Eye (tissue), 1 donor: Measurements from ENCODE around the gene RPL12.

Experiments
- DNase-seq: peaks from one replicate; pipeline ENCODE4 v3.0.0-alpha.2; 2015

RPL12 gene

DNA sequence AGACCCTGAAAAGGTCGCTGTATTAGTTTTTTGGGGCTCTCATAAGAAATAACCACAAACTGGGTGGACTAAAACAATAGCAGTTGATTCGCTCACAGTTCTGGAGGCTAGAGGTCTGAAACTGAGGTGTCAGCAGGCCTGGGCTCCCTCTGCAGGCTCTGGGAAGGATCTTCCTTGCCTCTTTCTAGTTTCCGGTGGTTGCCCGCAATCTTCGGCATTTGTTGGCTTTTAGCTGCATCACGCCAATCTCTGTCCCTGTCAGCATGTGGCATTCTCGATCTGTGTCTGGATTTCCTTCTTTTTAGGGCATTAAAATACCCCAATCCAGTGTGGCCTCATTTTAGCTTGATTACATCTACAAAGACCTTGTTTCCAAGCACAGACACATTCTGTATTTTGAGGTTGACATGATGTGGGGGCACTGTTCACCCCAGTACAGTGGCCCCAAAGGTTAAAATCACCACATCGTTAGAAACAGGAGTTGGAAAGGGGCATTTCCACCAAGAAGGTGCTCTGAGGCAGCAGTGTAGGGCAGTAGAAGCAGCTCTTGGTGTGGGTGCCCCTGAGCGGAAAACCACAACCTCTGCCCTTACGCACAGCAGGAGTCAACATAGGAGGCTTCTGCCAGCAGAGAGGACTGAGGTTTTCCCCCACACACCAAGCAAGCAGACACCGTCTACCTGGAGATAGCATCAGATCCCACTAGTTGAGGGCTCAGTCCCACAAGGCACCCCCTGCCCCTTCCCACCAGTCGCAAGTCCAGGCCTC, 13.5 kb downstream of the RPL12 start:
- DNase-seq = no peak

DNA sequence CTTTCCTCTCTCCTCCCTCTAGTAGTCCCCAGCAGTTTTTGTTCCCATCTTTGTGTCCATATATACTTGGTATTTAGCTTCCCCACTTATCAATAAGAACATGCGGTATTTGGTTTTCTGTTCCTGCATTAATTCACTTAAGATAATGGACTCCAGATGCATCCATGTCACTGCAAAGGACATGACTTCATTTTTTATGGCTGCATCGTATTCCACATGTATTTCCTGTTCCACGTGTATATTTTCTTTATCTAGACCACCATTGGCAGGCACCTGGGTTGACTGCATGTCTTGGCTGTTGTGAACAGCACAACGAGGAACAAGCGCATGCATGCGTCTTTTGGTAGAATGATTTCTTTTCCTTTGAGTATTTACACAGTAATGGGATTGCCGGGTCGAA, 20.8 kb downstream of the RPL12 start:
- no peak for DNase-seq

DNA sequence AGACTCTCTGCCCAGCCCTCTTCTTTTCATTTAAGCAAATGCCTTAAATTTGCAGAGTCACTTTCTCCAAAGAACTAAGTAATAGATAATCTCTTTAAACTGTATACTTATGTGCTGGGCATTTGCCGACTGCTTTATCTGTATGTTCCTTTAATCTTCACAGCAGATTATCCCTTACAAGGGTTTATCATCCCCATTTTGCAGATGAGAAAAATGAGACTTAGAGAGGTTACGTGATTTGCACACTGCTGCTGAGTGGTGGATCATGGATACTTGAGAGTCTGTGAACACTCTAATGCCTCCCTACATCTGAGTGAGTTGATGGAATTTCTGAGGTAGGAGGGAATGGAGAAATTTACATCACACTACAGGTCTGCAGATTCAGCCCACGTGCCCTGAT, 22.9 kb downstream of the RPL12 start:
- no peak for DNase-seq

DNA sequence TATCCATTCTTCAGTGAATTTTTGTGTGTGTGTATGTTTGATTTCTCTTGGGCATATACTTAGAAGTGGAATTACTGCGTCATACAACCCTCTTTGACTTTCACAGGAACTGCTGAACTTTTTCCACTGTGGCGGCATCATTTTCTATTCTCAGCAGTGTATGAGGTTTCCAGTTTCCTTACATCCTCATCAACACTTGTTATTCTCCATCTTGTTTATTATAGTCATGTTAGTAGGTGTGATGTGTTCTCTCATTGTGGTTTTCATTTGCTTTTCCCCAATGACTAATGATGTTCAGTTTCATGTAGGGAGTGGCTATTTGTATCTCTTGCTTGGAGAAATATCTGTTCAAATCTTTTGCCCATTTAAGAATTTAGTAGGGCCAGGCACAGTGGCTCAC, 24.4 kb downstream of the RPL12 start:
- no peak for DNase-seq

DNA sequence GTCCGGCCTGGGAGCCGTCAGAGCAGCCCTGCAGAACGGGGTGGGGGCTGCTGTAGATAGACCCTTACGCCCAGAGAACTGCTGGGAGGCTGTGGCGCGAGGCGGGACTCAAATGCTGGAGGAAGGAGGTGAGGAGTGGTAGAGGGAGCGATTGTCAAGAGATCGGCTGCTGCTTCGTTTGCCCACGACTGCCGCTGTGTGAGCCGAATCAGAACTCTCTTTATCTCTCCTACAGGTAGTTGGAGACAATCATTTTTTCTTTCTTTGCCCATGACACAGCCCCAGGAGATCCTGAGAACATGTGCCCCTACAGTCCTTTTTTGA, 26.6 kb downstream of the RPL12 start:
- no peak for DNase-seq

DNA sequence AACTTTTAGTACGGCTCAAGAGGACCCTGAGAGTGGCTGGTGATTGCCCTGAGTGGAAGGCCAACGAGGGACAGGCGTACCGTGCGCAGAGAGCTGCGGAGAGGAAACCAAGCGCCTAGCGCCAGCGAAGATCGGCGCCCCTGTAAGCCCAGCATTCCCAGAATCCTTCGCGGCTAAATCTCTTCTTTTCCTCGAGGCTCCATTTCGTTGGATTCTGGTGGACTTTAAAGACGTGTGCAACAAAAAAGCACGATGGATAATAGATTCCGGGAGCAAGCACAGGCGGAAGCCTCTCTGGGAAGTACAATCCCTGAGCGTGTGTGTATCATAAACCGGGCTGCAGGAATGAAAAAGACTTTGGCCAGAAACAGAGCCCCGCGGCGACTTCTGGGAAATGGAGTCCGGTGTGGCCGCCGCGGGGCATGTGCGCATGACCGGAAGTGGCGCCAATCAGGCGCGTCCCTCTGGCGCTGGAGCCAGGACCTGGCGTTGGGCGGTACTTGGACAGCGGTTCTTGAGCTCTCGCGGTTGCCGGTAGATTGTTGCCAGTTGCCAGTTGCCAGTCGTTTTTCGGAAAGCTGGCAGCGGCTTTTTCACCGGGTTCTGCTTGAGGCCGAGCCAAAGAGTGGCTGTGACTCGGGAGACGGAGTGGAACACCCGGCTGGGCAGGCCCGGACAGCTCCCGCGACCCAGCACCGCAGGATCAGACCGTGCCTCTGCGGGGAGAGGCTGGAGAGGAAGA, 27.1 kb downstream of the RPL12 start, which contains the start of gene ZNF79:
TSS of gene ZNF79 (plus strand) at position 449 of the 742 bp plus-strand sequence. CDS start 406 bp downstream, outside the sequence.
- DNase-seq = peak; percentile 98

DNA sequence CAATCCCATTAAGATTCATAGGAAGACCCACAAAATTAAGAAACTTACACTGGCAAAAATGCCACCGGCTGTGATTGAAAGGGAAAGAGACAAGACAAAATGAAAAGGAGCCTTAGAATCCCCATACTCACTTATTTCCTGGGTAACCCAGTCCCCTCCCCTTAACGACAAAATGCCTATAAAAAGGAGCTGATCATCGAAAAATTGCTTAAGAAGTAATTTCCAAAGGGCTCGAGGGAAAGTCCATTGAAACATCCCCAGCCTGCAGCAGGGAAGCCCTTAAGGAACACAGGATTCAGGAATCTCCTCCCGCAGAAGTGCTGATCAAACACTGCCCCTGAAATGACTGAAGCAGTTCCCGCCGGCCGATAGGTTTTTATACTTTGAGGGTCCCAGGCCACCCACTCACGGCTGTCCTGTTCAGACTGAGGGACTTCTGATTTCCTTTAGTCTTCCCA, 27.7 kb downstream of the RPL12 start:
- DNase-seq = no peak

DNA sequence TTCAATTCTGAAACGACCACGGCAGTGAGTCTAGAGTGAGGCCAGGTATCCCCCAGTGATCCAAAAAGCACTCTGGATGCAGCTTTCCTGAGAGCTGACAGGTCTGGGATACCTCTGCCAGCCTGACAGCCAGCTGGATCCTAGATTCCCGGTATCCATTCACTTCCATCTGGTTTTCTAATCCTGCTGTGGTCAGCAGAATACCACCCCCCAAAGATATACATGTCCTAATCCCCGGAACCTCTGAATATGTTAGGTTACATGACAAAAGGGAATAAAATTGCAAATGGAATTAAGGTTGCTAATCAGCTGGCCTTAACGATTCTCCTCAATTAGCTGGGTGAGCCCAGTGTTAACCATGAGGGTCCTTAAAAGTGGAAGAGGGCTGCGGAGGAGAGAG, 28.4 kb downstream of the RPL12 start:
- no peak for DNase-seq

DNA sequence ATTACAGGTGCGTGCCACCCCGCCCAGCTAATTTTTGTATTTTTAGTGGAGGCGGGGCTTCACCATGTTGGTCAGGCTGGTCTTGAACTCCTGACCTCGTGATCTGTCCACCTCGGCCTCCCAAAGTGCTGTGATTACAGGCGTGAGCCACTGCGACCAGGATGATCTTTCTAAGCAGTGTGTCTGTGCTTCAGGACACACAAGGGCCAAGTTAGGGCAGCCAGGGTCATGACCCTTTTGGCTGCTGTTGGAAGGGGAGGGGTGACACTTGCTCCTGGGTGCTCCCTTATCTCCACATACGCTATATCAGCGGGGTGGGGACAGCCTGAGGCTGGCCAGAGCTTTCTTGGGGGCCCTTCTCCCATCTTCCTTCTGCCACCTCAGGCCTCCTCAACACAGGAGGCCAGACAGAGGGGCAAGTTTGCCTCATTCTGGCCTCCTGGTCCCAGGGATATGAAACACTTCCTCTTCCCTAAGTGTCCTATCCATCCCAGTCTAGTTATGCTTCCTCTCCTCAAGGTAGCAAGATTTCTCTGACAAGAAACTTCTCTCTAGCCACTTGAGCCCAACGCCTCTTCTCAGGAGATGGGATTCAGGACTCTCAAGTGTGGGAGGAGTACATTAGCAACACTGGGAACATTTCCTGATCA, 28.9 kb downstream of the RPL12 start:
- DNase-seq = no peak

DNA sequence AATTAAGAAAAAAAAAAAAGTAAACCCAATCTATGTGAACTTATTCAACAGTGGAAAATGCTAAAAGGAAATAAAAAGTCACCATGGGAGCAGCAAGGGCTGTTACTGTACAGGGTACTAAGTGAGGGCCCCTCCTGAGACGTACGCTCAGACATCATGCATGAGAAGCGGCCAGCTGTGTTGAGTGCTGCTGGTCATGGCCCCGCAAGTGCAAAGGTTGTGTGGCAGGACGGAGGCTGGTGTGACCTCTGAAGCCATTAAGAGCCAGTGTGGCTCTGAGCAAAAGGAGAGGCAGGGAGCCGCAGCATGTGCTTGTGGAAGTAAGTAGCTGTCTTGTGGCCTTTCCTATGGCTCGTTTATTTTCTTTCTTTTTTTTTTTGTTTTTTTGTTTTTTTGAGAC, 30.1 kb downstream of the RPL12 start:
- DNase-seq = no peak

DNA sequence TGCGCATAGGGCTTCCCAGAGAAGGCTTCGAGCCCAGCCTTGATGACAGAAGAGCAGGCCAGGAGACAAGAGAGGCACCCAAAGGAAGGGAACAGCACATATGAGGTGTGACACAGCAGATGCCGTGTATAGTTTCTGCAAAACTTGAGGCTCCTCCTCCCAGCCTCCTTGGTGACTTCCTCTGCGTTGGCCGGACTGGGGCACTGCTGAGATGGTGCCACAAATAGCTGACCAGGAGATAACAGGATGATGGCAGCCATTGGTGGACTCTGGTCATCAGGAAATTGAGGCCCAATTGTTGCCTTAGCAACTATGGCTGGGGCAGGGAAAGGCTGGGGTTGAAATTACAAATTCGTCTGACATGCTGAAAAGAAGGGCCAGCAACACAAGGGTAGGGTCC, 31.9 kb downstream of the RPL12 start:
- DNase-seq = no peak

DNA sequence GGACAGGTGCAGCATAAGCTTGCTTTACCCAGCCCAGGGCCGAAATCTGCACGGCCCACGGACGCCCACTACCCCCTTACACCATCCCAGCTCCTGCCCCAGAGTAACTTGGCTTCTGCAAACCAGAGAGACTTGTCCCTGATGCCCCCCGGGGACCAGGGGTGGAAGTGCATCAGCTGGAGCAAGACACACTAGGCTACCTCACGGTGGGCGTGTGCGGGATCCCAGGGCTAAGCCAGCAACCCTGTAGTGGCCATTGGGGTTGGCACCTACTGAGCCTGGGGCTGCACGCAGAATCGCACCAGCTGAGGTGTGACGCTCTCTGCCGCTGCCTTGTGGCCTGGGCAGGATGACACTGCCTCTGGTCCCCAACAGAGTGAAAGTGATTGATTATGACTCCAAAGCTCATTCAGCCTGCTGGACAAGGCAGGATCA, 33.2 kb downstream of the RPL12 start:
- DNase-seq = no peak

DNA sequence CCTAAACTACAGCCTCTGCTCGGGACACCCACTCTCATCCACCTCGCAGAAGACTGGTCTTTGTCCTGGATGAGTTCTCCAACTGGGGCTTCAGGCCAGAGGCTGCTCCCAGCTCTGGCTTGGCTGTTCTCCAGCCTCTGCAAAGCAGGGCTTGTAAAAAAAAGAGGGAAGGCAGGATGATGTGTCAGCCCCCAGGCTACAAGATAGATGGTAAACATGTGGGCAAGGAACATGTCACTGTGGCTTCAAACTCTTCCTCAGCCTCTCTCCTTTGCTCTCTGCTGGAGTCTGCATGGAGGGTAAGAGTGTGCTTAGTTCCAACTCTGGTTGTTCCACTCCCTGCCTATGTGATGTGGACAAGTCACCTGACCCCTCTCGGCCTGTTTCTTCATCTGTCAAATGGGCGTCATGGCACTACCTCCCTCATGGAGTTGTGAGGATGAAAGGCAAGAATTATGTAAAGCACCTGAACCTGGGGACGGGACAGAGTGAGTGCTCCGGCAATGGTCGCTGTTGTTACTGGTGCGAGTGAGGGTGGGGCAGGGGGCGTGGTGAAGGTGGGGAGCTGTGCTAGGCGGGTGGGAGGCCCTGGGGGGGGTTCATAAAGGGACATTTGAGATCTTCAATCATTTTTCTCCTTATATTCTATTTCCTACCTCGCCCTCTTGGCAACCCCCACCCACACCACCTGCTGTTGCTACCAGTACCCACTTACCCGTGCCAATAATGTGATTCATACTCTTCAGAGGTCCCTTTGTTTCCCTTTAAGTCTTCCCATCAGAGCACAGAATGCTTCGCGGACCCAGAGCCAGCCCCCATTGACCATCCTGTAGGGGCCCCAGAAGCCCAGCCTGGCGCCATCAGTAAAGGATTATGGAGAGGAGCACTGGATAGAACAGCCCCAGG, 33.8 kb downstream of the RPL12 start:
- DNase-seq = no peak

DNA sequence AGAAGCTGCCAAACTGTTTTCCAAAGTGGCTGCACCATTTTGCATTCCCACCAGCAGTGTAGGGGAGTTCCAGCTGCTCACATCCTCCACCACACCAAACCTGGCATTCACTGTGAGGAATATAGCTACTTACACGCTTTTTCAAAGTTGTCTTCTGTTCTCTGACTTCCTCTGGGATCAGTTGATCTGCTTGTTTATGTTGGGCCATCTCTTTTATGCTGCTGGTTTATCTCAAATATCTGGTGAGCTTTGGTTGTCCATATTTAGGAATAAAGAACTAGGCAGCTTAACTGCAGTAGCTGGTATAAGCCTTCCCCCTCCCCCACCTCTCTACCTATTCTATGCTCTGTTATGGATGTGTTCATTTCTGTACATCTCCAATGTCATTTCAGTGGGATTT, 35.5 kb downstream of the RPL12 start:
- no peak for DNase-seq

DNA sequence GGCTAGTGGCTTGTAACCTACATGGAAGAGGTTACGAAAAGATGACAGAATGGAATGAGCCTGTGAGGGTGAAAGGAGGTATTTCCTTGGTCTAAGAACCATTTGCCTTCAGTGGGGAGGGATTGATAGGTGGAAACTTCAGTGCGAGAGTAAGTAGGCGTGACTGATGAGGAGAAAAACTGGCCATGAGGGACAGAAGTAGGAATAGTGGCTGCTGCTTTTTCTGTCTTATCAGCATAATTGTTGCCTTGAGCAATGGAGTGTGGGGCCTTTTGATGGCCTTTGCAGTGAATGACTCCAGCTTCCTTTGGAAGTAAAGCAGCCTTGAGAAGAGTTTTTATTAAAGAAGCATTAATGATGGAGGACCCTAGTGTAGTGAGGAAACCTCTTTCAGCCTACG, 36.1 kb downstream of the RPL12 start:
- DNase-seq = no peak

DNA sequence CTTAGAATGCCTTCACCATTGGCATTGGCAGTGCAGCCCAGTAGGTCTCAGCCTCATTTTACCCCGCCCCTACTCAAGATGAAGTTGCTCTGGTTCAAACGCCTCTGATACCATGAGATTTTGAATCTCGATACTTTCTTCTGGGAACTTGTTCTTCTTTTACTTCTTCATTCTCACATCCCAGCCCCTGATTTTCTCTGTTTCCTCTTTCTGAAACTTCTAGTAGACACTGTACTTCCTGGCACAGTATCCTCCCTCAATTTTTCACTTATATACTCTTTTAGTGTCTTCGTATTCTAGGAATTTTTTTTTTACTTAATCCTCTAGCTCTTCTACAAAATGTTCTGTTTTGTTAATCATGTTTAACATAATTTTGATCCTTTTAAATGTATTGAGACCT, 40.1 kb downstream of the RPL12 start:
- no peak for DNase-seq

DNA sequence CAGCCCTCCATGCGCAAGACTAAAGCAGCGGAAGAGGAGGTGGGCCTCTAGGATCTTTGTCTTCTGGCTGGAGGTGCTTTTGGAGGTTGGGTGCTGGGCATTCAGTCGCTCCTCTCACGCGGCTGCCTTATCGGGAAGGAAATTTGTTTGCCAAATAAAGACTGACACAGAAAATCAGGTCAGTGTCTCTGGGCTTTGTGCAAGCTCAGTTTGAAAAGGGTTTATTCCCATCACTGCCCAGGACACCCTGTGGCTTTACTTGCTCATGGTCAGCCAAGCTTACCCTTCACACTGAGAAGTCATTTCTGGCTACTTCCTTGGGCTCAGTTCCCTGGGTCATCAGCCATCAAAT, 43.7 kb downstream of the RPL12 start:
- peak; percentile 64 for DNase-seq

DNA sequence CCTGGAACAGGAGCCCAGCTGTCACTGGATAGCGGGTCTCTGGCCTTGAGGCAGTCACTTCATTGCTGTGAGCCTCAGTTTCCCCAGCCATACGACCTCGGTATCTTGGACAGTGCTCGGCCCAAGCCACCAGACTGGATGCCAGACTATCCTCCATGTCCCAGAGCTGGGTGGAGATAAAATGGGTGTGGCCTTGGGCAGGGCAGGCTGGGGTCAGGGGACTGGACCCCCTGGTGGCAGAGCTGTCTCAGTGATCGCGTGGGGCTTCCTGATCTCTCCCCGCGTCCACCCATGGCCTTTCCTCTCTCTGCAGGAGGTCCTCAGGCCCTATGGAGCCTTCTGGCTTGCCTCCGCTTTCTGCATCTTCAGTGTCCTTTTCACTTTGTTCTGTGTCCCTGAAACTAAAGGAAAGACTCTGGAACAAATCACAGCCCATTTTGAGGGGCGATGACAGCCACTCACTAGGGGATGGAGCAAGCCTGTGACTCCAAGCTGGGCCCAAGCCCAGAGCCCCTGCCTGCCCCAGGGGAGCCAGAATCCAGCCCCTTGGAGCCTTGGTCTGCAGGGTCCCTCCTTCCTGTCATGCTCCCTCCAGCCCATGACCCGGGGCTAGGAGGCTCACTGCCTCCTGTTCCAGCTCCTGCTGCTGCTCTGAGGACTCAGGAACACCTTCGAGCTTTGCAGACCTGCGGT, 44.3 kb downstream of the RPL12 start:
- no peak for DNase-seq

DNA sequence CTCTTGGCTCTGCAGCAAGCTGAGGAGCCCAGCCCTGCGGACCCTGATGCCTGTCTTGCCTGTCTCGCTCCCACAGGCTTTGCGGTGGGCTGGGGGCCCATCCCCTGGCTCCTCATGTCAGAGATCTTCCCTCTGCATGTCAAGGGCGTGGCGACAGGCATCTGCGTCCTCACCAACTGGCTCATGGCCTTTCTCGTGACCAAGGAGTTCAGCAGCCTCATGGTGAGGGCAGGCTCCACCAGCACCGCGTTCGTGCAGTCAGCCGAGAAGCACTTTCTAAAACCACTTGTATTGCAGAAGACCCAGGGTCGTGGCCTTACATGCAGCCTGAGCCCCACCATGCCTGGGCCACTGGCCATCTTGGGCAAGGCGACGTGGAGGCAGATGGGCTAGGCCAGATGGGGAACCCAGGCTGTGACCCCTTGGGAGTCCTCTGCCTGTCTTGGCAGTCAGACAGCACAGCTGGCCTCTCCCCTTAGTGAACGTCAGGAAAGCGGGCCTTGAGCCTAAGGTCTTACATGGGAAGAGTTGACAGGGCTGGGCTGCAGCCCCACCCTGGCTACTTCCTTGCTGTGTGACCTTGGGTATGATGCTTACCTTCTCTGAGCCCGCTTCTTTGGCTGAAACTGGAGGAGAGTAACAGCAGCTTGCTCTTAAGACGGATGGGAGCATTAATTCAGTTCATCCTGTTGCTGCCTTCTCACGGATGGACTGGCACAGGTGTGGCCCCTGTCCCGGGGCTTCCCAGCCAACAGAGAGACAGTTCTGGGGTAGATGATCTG, 45.7 kb downstream of the RPL12 start:
- DNase-seq = no peak

DNA sequence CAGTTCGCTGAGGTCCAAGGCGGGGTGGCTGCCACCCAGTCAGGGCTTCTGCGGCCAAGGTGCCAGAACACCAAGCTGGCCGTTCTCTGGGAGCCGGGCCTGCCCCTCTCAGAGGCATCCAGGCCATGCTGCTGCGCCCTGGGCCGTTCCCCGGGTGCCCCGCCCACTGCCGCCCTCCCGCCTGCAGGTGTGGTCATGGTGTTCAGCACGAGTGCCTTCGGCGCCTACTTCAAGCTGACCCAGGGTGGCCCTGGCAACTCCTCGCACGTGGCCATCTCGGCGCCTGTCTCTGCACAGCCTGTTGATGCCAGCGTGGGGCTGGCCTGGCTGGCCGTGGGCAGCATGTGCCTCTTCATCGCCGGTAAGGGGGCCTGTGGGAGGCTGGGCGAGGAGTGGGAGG, 46.6 kb downstream of the RPL12 start:
- DNase-seq = no peak

DNA sequence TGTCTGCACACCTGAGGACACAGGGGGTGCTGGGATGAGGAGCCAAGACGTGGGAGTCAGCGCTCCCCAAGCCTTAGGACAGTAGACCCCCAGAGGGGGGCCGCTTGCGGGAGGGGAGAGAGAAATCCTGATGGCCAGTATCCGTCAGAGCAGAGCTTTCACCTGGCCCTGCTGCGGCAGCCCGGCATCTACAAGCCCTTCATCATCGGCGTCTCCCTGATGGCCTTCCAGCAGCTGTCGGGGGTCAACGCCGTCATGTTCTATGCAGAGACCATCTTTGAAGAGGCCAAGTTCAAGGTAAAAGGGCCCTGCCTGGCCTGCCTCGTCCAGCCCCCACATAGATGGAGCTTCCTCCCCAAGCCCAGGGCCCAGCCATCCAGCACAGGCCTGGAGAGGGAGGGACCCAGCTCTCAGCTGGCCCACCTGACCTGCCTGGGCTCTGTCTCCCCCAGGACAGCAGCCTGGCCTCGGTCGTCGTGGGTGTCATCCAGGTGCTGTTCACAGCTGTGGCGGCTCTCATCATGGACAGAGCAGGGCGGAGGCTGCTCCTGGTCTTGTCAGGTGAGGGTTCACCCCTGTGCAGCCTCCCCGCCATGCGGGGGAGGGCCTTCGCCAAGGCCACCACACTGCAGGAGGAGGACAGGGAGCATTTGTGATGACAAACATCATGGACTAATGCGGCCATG, 47.6 kb downstream of the RPL12 start:
- no peak for DNase-seq
